ENCODE measurements around the gene BMPER.

- no peak for TF ChIP-seq CTCF (IDR thresholded peaks at IDR 0.05)
- no peak for TF ChIP-seq POLR2A (IDR thresholded peaks at IDR 0.05)
Observed at GRCh38 chr7:34096198-34096651, 190.9 kb downstream of the BMPER start.
